ENCODE results near the gene CNTD1.

DNA sequence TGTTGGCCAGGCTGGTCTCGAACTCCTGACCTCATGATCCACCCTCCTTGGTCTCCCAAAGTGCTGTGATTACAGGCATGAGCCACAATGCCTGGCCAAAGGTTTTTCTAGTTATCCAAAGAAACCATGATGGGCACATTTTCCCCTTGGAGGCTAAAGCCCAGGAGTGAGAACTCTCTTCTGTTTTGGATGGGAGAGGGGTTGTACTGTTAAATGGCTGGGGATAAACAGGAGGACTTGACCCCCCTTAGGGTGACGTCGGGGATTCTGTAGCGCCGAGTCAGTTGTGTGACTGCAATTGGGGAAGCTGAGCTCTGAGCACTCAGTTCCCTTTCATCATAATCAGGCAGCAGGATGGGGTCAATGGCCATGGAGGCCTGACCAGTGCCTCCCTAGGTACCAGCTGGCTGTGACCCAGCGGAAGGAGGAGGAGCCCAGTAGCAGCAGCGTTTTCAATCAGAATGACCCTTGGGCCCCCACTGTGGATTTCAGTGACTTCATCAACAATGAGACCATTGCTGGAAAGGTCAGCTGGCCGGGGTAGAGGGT, 56.5 kb downstream of the CNTD1 start:
- TF ChIP-seq POLR2A (IDR thresholded peaks at IDR 0.05; ENCODE audit: low read depth, low read length), result no peak
- no peak for TF ChIP-seq POLR2AphosphoS5 (IDR thresholded peaks at IDR 0.05; ENCODE audit: low read depth, low read length)
- TF ChIP-seq TAF1 (IDR thresholded peaks at IDR 0.05; ENCODE audit: borderline replicate concordance, low read depth, low read length), result no peak

Data from GM12892 (cell line).